HG03196 (cell line): ENCODE measurements around the gene RABEP2.
A peak's percentile ranks its signal among the peaks of the same experiment; 100 is the strongest.
"Not testable (repeated sequence)": the region's sequence is repeated elsewhere in the genome, so short reads cannot be mapped to it uniquely, and the experiment has no call there.

Experiments used
- ATAC-seq: cut with Tn5 transposase; IDR thresholded peaks from one replicate; pipeline ENCODE4 v1.9.1; 2021; ENCODE audit not compliant: unreplicated experiment

RABEP2 gene

GRCh38 chr16:28932339-28933141, 7.5 kb upstream of the RABEP2 start:
- no peak for ATAC-seq

- no peak for ATAC-seq
These were observed 6.8 kb upstream of the RABEP2 start, which contains the start of gene CD19 for GRCh38 chr16:28931801-28932225. Gene CD19, plus strand, starts transcription at chr16:28931971. Its CDS starts 30 bp downstream, at chr16:28932001.

GRCh38 chr16:28930652-28931051, 5.6 kb upstream of the RABEP2 start:
- peak; percentile 64 for ATAC-seq

DNA sequence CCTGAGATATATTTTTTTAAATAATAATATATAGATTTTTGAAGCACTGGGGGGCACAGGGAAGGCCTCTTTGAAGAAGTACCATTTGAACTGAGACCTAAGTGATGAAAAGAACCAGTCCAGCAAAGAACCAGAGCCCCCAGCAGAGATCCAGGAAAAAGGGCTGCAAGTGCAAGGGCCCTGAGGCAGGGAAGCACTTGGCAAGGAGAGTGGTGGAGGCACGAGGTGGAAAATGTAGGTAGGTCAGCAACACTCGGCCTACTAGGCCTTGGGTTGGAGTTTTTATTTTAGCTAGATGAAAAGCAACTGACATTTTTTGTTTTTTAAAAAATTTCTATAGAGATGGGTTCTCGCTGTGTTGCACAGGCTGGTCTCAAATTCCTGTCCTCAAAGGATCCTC, 5.2 kb upstream of the RABEP2 start:
- ATAC-seq, result no peak

- ATAC-seq, result no peak
These were observed 2.8 kb upstream of the RABEP2 start for GRCh38 chr16:28927815-28928214.

DNA sequence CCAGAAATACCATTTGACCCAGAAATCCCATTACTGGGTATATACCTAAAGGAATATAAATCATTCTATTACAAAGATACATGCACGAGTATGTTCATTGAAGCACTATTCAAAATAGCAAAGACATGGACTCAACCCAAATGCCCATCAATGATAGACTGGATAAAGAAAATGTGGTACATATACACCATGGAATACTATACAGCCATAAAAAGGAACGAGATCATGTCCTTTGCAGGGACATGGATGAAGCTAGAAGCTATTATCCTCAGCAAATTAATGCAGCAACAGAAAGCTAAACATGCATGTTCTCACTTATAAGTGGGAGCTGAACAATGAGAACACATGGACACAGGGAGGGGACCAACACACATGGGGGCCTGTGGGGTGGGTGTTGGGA, 1.2 kb upstream of the RABEP2 start:
- not testable (repeated sequence) for ATAC-seq

DNA sequence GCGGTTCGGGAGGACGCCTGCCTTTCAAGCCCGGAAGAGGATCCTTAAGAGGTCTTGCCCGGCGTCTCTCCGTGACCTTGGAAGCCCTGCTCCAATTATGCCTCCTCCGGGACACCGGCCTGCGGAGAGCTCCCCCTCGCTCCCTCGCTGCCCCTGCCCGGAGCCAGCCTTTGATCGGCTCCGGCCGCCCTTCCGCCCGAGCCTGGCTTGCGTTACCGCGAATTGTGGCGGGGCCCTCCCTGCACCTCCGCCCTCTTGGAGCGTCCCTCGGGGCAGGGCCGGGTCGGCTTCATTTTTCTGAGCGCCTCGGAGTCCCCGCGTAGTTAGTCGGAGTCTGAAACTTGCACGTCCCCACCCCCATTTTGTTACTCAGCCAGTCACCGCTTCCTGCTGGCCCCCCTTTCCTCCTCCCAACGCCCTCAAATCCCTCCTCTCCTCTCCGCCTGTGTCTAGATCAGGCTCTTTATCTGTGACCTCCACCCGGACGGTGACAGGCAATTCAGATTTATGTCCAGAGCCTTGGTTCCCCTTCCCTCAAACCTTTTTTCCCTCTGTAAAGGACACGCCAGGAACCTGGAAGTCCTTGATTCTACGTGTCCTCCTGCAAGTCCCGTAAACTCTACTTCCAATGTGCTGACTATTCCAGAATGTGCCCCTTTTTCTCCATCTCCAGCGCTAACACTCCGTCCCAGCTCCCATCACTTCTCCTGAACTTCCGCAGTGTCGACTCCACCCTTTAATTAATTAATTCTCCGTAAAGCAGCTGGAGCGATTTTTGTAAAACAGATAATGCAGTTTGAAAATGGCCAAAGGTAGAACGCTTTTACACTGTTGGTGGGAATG, 569 bp upstream of the RABEP2 start:
- peak; percentile 34 for ATAC-seq

- peak; percentile 4 for ATAC-seq
These were observed 658 bp downstream of the RABEP2 start for GRCh38 chr16:28924399-28924761.

- peak; percentile 50 for ATAC-seq
These were observed 1.2 kb downstream of the RABEP2 start for GRCh38 chr16:28923652-28924398.

DNA sequence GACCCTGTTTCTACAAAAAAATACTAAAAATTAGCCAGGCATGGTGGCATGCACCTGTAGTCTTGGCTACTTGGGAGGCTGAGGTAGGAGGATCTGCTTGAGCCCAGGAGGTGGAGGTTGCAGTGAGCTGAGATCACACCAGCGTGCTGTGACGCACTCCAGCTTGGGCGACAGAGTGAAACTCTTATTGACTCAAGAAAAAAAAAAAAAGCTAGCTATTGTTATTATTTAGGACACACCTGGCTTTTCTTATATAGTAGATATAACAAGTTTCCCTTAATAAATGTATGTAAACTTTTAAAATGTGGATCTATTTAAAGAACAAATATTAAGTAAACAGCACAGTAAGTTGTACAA, 1.8 kb downstream of the RABEP2 start:
- ATAC-seq, result no peak

DNA sequence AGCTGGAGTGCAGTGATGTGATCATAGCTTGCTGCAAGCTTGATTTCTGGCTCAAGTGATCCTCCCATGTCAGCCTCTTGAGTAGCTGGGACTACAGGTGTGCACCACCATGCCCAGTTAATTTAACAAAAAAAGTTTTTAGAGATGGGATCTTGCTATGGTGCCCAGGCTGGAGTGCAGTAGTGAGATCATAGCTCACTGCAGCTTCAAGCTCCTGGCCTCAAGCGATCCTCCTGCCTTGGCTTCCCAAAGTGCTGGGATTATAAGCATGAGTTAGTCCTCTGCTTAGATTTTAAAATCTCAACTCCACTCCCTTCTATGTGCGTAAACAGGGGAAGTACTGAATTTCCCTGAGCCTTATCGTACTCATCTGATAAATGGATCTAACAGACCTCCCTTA, 6.3 kb downstream of the RABEP2 start:
- no peak for ATAC-seq

GRCh38 chr16:28917095-28917494, 7.9 kb downstream of the RABEP2 start:
- no peak for ATAC-seq

- no peak for ATAC-seq
These were observed 9.9 kb downstream of the RABEP2 start for GRCh38 chr16:28915181-28915580.

DNA sequence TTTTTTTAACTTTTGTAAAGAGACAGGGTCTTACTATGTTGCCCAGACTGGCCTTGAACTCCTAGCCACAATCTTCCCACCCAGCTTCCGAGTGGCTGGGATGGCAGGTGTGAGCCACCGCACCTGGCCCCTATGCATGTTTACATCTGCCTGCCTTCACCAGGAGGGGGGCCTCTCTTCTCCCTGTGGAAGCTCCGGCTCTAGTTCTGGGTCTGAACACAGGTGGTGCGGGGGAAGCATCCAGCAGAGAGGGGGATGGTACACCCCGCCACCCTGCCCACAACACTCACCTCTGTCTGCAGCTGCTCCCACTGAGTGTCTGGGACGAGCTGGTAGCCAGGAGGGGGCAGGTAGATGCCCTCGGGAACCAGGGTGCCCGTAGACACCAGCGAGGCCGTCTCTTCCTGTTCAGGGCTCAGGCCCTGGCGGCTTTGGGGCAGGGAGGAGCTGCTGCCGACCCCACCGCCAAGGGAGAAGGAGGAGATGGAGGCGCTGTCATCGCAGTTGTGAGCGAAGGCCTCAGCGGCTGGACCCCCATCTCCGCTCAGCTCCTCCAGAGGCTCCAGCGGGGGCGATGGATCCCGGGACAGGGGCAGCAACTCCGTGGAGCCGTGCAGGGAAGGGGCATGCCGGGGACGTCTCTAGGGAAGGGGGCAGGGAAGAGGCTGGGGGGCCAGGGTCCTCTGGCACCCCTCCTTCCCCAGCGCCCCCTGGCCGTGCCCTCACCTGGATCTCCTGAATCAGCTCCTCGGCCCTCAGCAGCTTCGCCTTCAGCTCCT, 10.9 kb downstream of the RABEP2 start:
- ATAC-seq, result no peak

DNA sequence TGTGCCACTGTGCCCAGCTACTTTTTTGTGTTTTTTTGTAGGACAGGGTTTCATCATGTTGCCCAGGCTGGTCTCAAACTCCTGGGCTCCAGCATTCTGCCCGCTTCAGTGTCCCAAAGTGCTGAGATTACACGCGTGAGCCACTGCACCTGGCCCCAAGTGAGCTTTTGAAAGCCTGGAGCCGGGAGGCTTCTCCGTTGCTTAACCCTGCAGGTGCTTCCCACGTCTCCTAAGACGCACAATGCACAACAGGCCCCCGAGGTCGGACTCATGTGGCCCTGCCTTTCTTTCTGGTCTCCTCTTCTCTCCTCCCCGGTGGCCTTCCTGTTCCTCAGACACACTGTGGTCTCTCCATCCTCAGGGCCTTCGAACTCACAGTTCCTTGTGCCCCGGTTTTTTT, 12.5 kb downstream of the RABEP2 start:
- ATAC-seq, result no peak

- no peak for ATAC-seq
These were observed 14.7 kb downstream of the RABEP2 start for GRCh38 chr16:28910086-28911031.

GRCh38 chr16:28905800-28906372, 19.2 kb downstream of the RABEP2 start:
- no peak for ATAC-seq

GRCh38 chr16:28905229-28905754, 19.7 kb downstream of the RABEP2 start:
- no peak for ATAC-seq

- ATAC-seq, result no peak
These were observed 20.2 kb downstream of the RABEP2 start for GRCh38 chr16:28904828-28905227.
